GM12878 (cell line): ENCODE data around the gene ATP13A1.

Source experiments
- ATF7 ChIP-seq: fragments of 450-650 bp; IDR thresholded peaks from 2 replicates; pipeline ENCODE4 v1.6.1; 2016; ENCODE audit warnings: low read depth, mild to moderate bottlenecking
- BHLHE40 ChIP-seq, 2 experiments: fragments of 450-650 bp in 1 of 2; IDR thresholded peaks; 2 replicates each; pipeline ENCODE4 v1.6.1; 2011 to 2017; ENCODE audit warnings: low read depth in 2 of 2, borderline replicate concordance in 1 of 2, improper control_type of control experiment in 1 of 2, low read length in 1 of 2, mild to moderate bottlenecking in 1 of 2
- CHD2 ChIP-seq: IDR thresholded peaks from 2 replicates; pipeline ENCODE4 v1.6.1; 2011; ENCODE audit warnings: low read depth, low read length, improper control_type of control experiment, borderline replicate concordance
- EZH2 ChIP-seq: IDR thresholded peaks from 2 replicates; pipeline ENCODE4 v1.6.1; 2012; ENCODE audit warnings: low read depth, mild to moderate bottlenecking, control low read depth, inconsistent platforms, low read length, borderline replicate concordance; ENCODE audit not compliant: control insufficient read depth
- FOXM1 ChIP-seq: IDR thresholded peaks from 2 replicates; pipeline ENCODE4 v1.6.1; 2012; ENCODE audit warnings: low read depth, mild to moderate bottlenecking, inconsistent platforms, low read length, moderate library complexity
- HCFC1 ChIP-seq: fragments of 150-350 bp; IDR thresholded peaks from 2 replicates; pipeline ENCODE4 v1.6.1; 2014; ENCODE audit warnings: low read length
- PKNOX1 ChIP-seq: fragments of 450-650 bp; IDR thresholded peaks from 2 replicates; pipeline ENCODE4 v1.6.1; 2016; ENCODE audit warnings: mild to moderate bottlenecking
- POLR2A ChIP-seq: IDR thresholded peaks from 2 replicates; pipeline ENCODE4 v1.6.1; 2011; ENCODE audit warnings: low read depth, mild to moderate bottlenecking, low read length
- ZNF384 ChIP-seq: IDR thresholded peaks from 2 replicates; pipeline ENCODE4 v1.6.1; 2012; ENCODE audit warnings: low read depth, mild to moderate bottlenecking, low read length, improper control_type of control experiment, borderline replicate concordance
- TF ChIP-seq, protein P1 (sequence below): IDR thresholded peaks from 2 replicates; pipeline ENCODE4 v1.6.1; 2012; ENCODE audit warnings: mild to moderate bottlenecking, low read depth, low read length

GRCh38 chr19:19642506-19643157 is 20.8 kb downstream of the ATP13A1 start:
- TF ChIP-seq ZNF384 (no peak), FOXM1 (no peak), EZH2 (no peak), BHLHE40 (IDR thresholded peaks at IDR 0.05; ENCODE audit: borderline replicate concordance in 1 of 2, low read depth in 2 of 2, low read length in 1 of 2) (no peak), ATF7 (0 out of 2 replicates have a peak, but pooled peaks have one; percentile 20), HCFC1 (no peak), POLR2A (peak; percentile 3; the same call in 1 of the 2 replicates), PKNOX1 (no peak), CHD2 (no peak)
- TF ChIP-seq, protein P1, sequence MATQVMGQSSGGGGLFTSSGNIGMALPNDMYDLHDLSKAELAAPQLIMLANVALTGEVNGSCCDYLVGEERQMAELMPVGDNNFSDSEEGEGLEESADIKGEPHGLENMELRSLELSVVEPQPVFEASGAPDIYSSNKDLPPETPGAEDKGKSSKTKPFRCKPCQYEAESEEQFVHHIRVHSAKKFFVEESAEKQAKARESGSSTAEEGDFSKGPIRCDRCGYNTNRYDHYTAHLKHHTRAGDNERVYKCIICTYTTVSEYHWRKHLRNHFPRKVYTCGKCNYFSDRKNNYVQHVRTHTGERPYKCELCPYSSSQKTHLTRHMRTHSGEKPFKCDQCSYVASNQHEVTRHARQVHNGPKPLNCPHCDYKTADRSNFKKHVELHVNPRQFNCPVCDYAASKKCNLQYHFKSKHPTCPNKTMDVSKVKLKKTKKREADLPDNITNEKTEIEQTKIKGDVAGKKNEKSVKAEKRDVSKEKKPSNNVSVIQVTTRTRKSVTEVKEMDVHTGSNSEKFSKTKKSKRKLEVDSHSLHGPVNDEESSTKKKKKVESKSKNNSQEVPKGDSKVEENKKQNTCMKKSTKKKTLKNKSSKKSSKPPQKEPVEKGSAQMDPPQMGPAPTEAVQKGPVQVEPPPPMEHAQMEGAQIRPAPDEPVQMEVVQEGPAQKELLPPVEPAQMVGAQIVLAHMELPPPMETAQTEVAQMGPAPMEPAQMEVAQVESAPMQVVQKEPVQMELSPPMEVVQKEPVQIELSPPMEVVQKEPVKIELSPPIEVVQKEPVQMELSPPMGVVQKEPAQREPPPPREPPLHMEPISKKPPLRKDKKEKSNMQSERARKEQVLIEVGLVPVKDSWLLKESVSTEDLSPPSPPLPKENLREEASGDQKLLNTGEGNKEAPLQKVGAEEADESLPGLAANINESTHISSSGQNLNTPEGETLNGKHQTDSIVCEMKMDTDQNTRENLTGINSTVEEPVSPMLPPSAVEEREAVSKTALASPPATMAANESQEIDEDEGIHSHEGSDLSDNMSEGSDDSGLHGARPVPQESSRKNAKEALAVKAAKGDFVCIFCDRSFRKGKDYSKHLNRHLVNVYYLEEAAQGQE = no peak
